T-helper 2 cell treated with Interferon-gamma antibody and Interleukin-4, amounts not matched to agents 100 ng/mL and 5 ng/mL, for 36 hours (primary cell): Measurements from ENCODE around the gene GJD4. TPM values are rescaled to one million over a fixed set of nuclear protein-coding genes. Genes with fewer than 3 reads are reported as not detected.

Experiments
- intact Hi-C: fragments of 100-400 bp; cut with micrococcal nuclease; formaldehyde crosslinking; loops from one replicate; pipeline ENCODE4 v1.15.1; 2023
- total RNA-seq: library from RNA; stranded (reverse); gene quantifications from 2 replicates; pipeline ENCODE4 v1.2.3, GENCODE V29; 2022

Gene GJD4
- total RNA-seq, 1 donor from 2014 or later = not detected

DNA sequence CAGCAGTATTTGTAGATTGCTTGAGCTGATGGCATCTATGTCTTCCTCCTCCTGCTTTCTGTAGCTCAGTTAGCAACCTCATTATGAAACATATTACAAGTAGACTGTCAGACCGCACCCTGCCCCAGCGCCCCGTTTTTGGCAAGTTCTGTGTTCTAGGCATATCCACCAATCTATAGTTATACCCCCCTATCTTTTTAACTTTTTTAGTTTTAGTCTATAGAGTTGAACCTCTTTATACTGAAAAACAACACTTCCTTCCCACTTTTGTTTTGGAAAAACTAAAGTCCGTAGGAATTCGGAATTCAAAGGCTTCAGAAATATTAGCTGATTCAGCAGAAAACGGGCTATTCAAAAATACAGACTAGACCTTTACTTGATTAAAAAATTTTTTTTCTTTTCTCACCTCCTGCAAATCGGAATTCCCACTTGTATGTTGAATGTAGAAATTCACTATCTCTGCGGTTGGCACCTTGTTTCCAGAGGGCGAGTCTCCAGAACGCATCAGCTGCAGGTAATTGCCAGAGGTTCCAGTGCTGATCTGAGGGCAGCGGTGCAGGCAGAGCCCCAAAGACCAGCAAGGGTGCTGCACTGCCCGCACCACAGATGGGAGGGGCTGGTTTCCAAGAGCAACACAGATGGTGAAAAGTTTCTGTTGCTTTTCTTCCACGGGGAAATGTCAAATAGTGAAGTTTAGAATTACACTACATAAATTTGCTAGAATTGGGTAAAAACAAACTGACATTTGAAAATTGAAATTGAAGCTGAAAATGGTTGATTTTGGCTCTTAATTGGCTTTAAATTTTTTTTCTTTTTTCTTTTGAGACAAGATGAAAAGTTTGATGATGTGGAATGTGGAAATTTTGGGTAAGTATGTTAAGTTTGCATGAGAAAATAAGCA is 39.2 kb downstream of the GJD4 start:
- intact Hi-C loops = no loop called here

DNA sequence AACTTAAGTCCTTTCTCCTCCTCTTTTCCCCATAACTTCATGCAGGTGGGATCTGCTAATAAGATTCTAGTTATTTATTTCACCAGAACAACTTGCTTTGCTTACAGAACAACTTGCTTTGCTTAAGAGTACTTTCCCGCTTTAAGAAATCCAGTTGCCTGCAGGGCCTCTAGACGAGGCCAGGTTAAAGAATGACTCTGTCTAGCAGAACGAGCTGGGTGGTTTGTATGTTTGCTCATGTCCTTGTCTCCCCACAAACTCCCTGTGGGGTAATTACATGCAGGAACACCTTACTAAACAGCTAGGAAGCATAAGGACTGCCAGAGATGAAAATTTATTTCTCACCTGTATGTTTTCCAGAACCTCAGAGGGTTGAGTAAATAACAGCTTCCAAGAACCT is 45.8 kb downstream of the GJD4 start:
- intact Hi-C loops = no loop called here

DNA sequence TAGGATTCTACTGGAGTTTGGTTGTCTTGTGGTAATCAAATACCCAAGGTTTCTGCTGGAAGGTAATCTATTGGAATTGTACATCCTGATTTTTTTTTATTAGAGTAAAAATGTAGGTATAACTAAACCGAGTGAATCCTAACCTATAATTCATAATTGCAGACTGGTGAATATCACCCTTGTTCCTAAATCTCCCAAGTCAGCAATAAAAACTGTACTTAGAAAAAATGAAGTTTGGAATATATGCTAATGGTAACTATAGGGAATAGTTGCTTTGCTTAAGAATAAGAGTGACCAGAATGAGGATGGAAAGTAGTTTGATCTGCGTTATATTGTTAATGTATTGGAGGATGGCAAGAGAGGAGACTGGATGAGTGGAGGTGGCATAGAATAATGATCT is 47.7 kb downstream of the GJD4 start:
- intact Hi-C loops = no loop called here

DNA sequence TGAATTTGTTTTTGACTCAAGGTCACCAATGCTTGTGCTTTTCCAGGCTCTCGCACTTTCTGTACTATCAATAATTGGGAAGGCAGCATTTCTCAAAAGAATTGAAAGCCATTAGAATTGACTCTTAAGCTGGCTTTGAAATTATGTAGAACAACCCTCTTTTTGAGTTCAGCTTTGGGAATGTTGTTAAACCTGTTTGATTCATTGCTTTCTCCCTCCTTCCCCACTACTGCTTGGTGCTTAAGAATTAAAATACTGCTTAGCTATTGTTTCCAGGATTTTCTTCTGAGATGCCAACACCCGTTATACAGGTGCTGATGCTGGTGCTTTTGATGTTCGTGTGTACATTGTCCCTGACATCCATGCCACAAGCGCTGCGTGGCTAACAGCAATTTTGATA is 52.5 kb downstream of the GJD4 start:
- intact Hi-C loops = no loop called here

Other genes starting within 250 kb of the GJD4 start
- gene FZD8, start 37.0 kb downstream of the GJD4 start, total RNA-seq = 0.41 and 0.66 TPM in 2 replicates